BJ (cell line): ENCODE data around the gene NPR1. TPM values are rescaled to one million over a fixed set of nuclear protein-coding genes. Genes with fewer than 3 reads are reported as not detected.
A peak's percentile ranks its signal among the peaks of the same experiment; 100 is the strongest.
"Not testable (repeated sequence)": the region's sequence is repeated elsewhere in the genome, so short reads cannot be mapped to it uniquely, and the experiment has no call there.

Experiments
- CTCF ChIA-PET: fragments of 350-600 bp; formaldehyde crosslinking; extraction: SDS; loops from one replicate; lab custom pipeline; 2021; ENCODE audit warnings: antibody characterized with exemption, inconsistent platforms; lab: Yijun Ruan, JAX
- POLR2A ChIA-PET: fragments of 300-600 bp; sonication (Branson Sonifier 250); formaldehyde crosslinking; extraction: SDS; loops from one replicate; lab custom pipeline; 2021; ENCODE audit warnings: antibody characterized with exemption; lab: Charles Lee
- DNase-seq: peaks from one replicate; pipeline ENCODE4 v3.0.0-alpha.2; 2011; ENCODE audit warnings: low read depth
- H3K27me3 ChIP-seq: 2 replicates; pipeline ENCODE4 v1.6.0; 2011; ENCODE audit warnings: low read length; ENCODE audit not compliant: control insufficient read depth, insufficient read depth
- H3K36me3 ChIP-seq: 2 replicates; pipeline ENCODE4 v1.5.1; 2011; ENCODE audit warnings: low read length; ENCODE audit not compliant: control insufficient read depth, insufficient read depth
- H3K4me3 ChIP-seq: 2 replicates; pipeline ENCODE4 v1.5.1; 2011; ENCODE audit warnings: low read depth, mild to moderate bottlenecking, control low read depth, low read length
- CTCF ChIP-seq: IDR thresholded peaks from 2 replicates; pipeline ENCODE4 v1.5.1; 2011; ENCODE audit warnings: low read depth, mild to moderate bottlenecking, control low read depth, inconsistent platforms, low read length, moderate library complexity; ENCODE audit not compliant: insufficient read depth
- polyA plus RNA-seq: library from polyadenylated mRNA; depleted of rRNA; stranded (reverse); fragments of >200 nt; gene quantifications from 2 replicates; pipeline ENCODE4 v1.2.3, GENCODE V29; 2011

The NPR1 gene
- polyA plus RNA-seq, 1 experiment: 0.02 TPM

DNA sequence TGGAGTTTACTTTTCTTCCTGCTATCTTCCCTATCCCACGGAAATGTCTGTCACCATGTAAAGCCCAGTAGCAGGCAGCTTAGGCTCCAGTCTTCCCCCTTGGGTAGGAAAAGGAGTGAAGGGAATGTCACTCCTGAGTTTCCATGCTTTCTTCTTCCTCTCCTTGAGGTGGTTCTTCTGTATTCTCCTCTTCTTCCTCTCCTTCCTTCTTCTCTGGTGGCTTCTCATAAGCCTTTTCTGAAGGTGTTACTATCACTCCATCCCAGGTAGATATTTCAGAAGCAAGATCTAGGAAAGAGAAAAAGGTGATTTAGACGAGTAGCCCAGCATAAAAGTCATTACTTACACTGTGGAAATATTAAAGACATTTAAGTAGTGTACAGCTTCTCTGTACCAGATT is 16.2 kb upstream of the NPR1 start:
- ChIA-PET POLR2A (no interaction called here), CTCF (no interaction called here)
- no peak for DNase-seq
- peaks cover 18% of the 10 kb centered on the region for H3K36me3 ChIP-seq
- no peak for TF ChIP-seq CTCF
- no peaks in the 10 kb centered on the region for H3K27me3 ChIP-seq
- no peak overlapping the region for H3K4me3 ChIP-seq

DNA sequence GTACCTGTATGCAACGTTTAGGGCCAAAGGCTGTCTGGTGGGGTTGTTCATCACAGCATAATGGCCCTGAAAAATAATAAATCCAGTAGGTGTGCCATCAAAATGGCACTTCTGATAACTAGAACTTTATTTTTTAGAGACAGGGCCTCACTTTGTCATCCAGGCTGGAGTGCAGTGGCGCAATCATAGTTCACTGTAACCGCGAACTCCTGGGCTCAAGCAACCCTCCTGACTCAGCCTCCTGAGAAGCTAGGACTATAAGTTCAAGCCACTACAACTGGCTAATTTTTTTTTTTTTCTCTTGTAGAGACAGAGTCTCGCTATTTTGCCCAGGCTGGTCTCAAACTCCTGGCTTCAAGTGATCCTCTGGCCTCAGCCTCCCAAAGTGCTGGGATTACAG is 15.3 kb upstream of the NPR1 start:
- ChIA-PET CTCF (no interaction called here), POLR2A (no interaction called here)
- Histone ChIP-seq H3K27me3 (no peaks in the 10 kb centered on the region), H3K36me3 (peaks cover 23% of the 10 kb centered on the region), H3K4me3 (no peak overlapping the region)
- no peak for DNase-seq
- TF ChIP-seq CTCF: no peak

DNA sequence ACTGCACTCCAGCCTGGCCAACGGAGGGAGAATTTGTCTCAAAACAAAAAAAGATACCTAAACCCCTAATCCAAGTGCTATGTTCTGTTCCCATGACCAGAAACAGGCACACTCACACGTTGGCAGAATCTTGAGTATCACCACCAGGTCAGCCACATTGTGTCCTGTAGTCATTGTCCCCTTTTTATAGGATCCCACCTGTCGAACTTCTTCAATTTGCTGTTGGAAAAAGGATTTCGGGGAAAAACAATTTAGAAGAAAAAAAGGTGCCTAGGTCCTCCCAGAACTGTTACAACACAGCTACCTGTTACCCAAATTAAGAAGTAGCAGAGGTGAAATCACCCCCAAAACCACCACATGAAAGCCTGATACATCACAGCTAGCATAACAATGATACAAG is 11.0 kb upstream of the NPR1 start:
- no peaks in the 10 kb centered on the region for H3K27me3 ChIP-seq
- POLR2A ChIA-PET: no interaction called here
- H3K4me3 ChIP-seq: no peak overlapping the region
- TF ChIP-seq CTCF: no peak
- DNase-seq: no peak
- peaks cover 20% of the 10 kb centered on the region for H3K36me3 ChIP-seq
- CTCF ChIA-PET: interaction anchor here (0.6 to 1.7 kb wide), 2 partner anchors 10 to 319 kb away, joined by 3 to 4 read pairs; no protein-coding TSS in a partner anchor

DNA sequence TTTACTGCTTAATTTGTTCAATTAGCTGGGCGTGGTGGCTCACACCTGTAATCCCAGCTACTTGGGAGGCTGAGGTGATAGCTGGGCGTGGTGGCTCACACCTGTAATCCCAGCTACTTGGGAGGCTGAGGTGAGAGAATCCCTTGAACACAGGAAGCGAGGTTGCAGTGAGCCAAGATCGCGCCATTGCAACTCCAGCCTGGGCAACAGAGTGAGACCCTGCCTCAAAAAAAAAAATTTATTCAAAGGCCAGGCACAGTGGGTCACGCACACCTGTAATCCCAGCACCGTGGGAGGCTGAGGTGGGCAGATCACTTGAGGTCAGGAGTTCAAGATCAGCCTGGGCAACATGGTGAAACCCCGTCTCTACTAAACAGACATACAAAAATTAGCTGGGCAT is 9.8 kb upstream of the NPR1 start:
- POLR2A ChIA-PET, H3K4me3 ChIP-seq, DNase-seq, CTCF ChIA-PET, H3K27me3 ChIP-seq: not testable (repeated sequence)
- peaks cover 17% of the 10 kb centered on the region for H3K36me3 ChIP-seq

- CTCF ChIA-PET: interaction anchor here (0.7 kb wide), 1 partner anchor 8 kb away, joined by 3 read pairs; no protein-coding TSS in a partner anchor
- POLR2A ChIA-PET: no interaction called here
- Histone ChIP-seq H3K27me3 (no peaks in the 10 kb centered on the region), H3K4me3 (peak overlapping the region; percentile 92), H3K36me3 (peaks cover 17% of the 10 kb centered on the region)
- no peak for TF ChIP-seq CTCF
- no peak for DNase-seq
These were observed 8.9 kb upstream of the NPR1 start for GRCh38 chr1:153669606-153670005.

GRCh38 chr1:153670257-153670858 is 8.1 kb upstream of the NPR1 start:
- CTCF ChIA-PET: interaction anchor here (1.4 to 1.8 kb wide), 3 partner anchors 9 to 315 kb away, joined by 3 to 4 read pairs (median 3); no protein-coding TSS in a partner anchor
- no peak for TF ChIP-seq CTCF

More at GRCh38 chr1:153670257-153670858, 8.1 kb upstream of the NPR1 start:
- DNase-seq: no peak
- POLR2A ChIA-PET: no interaction called here
- peak overlapping the region; percentile 92 for H3K4me3 ChIP-seq
- H3K27me3 ChIP-seq: no peaks in the 10 kb centered on the region
- H3K36me3 ChIP-seq: peaks cover 16% of the 10 kb centered on the region
